ENCODE measurements around the gene RAB36. TPM values are rescaled to one million over a fixed set of nuclear protein-coding genes. Genes with fewer than 3 reads are reported as not detected.

Gene RAB36
- total RNA-seq, 1 donor from 2014 or later, result not detected

- intact Hi-C loops (cut with micrococcal nuclease), result no loop called here
These were observed 7.8 kb upstream of the RAB36 start for GRCh38 chr22:23137468-23137867.

- intact Hi-C loops (cut with micrococcal nuclease), result no loop called here
These were observed 7.2 kb upstream of the RAB36 start for GRCh38 chr22:23137905-23138561.

- intact Hi-C loops (cut with micrococcal nuclease), result no loop called here
These were observed 6.5 kb upstream of the RAB36 start for GRCh38 chr22:23138584-23139435.

GRCh38 chr22:23140385-23140784 lies 4.9 kb upstream of the RAB36 start:
- intact Hi-C loops (cut with micrococcal nuclease), result loop anchor here (5.0 to 10.0 kb wide), 4 partner anchors 128 to 1273 kb away; partner anchors contain the start of genes MAPK1 and SLC2A11

GRCh38 chr22:23142546-23143105 lies 2.7 kb upstream of the RAB36 start:
- intact Hi-C loops (cut with micrococcal nuclease), result loop anchor here (1.0 to 10.0 kb wide), 7 partner anchors 23 to 1275 kb away; partner anchors contain the start of genes MAPK1 and SLC2A11

GRCh38 chr22:23143119-23143518 lies 2.2 kb upstream of the RAB36 start:
- intact Hi-C loops (cut with micrococcal nuclease), result loop anchor here (2.0 to 10.0 kb wide), 5 partner anchors 131 to 1276 kb away; partner anchors contain the start of genes MAPK1 and SLC2A11

- intact Hi-C loops (cut with micrococcal nuclease), result loop anchor here (2.0 to 10.0 kb wide), 6 partner anchors 36 to 1277 kb away; partner anchors contain the start of genes BCR, GNAZ, MAPK1 and SLC2A11
These were observed 845 bp upstream of the RAB36 start for GRCh38 chr22:23144432-23144831.

GRCh38 chr22:23145878-23146470 lies 697 bp downstream of the RAB36 start:
- intact Hi-C loops (cut with micrococcal nuclease), result loop anchor here (2.0 to 10.0 kb wide), 3 partner anchors 35 to 709 kb away; partner anchors contain the start of genes BCR, GNAZ and SLC2A11

GRCh38 chr22:23146478-23147205 lies 1.4 kb downstream of the RAB36 start:
- intact Hi-C loops (cut with micrococcal nuclease), result loop anchor here (10.0 kb wide), 1 partner anchor 708 kb away; the partner anchor contains the start of gene SLC2A11

GRCh38 chr22:23147617-23148387 lies 2.5 kb downstream of the RAB36 start:
- intact Hi-C loops (cut with micrococcal nuclease), result loop anchor here (10.0 kb wide), 1 partner anchor 707 kb away; the partner anchor contains the start of gene SLC2A11

- intact Hi-C loops (cut with micrococcal nuclease), result loop anchor here (10.0 kb wide), 1 partner anchor 705 kb away; the partner anchor contains the start of gene SLC2A11
These were observed 4.5 kb downstream of the RAB36 start for GRCh38 chr22:23149743-23150238.

GRCh38 chr22:23150762-23151161 lies 5.5 kb downstream of the RAB36 start:
- intact Hi-C loops (cut with micrococcal nuclease), result no loop called here

- intact Hi-C loops (cut with micrococcal nuclease), result no loop called here
These were observed 6.5 kb downstream of the RAB36 start for GRCh38 chr22:23151827-23152226.

- intact Hi-C loops (cut with micrococcal nuclease), result no loop called here
These were observed 7.2 kb downstream of the RAB36 start for GRCh38 chr22:23152238-23153114.

- intact Hi-C loops (cut with micrococcal nuclease), result no loop called here
These were observed 8.7 kb downstream of the RAB36 start for GRCh38 chr22:23153994-23154393.

- intact Hi-C loops (cut with micrococcal nuclease), result no loop called here
These were observed 9.2 kb downstream of the RAB36 start for GRCh38 chr22:23154461-23154860.

- intact Hi-C loops (cut with micrococcal nuclease), result no loop called here
These were observed 9.9 kb downstream of the RAB36 start for GRCh38 chr22:23155143-23155542.

- intact Hi-C loops (cut with micrococcal nuclease), result no loop called here
These were observed 10.6 kb downstream of the RAB36 start for GRCh38 chr22:23155831-23156230.

Measured in T-helper 1 cell treated with Interleukin-12 subunit alpha and Interleukin-12 subunit beta and Interleukin-4 antibody, amounts not matched to agents 30 ng/mL and 1 ng/mL, for 36 hours (primary cell).